Liver (tissue), 9 donors: ENCODE measurements around the gene AP1M1. TPM values are rescaled to one million over a fixed set of nuclear protein-coding genes. Genes with fewer than 3 reads are reported as not detected.

Experiments
- DNase-seq: peaks from one replicate; pipeline ENCODE4 v3.0.0-alpha.2; 2017; ENCODE audit warnings: low spot score
- H3K27ac ChIP-seq, 2 donors: one replicate each; pipeline ENCODE4 v1.7.0; 2013; ENCODE audit warnings: inconsistent platforms in 2 of 2, low read length in 2 of 2, control low read depth in 1 of 2, low read depth in 1 of 2, mild to moderate bottlenecking in 1 of 2
- H3K27me3 ChIP-seq, 4 donors: one replicate each; pipeline versions ENCODE4 v1.6.1 to v1.7.0; 2013; ENCODE audit warnings: low read length in 3 of 4, inconsistent platforms in 1 of 4, mild to moderate bottlenecking in 1 of 4, moderate library complexity in 1 of 4; ENCODE audit not compliant: control insufficient read depth in 4 of 4, insufficient read depth in 4 of 4
- H3K36me3 ChIP-seq, 4 donors: one replicate each; pipeline versions ENCODE4 v1.6.1 to v1.7.0; 2013; ENCODE audit warnings: low read length in 3 of 4, mild to moderate bottlenecking in 3 of 4, low read depth in 1 of 4, moderate library complexity in 1 of 4; ENCODE audit not compliant: control insufficient read depth in 4 of 4, insufficient read depth in 3 of 4
- H3K4me1 ChIP-seq, 4 donors: one replicate each; pipeline versions ENCODE4 v1.6.1 to v1.7.0; 2013; ENCODE audit warnings: low read length in 3 of 4, mild to moderate bottlenecking in 3 of 4, moderate library complexity in 1 of 4; ENCODE audit not compliant: control insufficient read depth in 4 of 4, insufficient read depth in 4 of 4
- H3K4me3 ChIP-seq, 3 donors: one replicate each; pipeline versions ENCODE4 v1.6.1 to v1.7.0; 2013; ENCODE audit warnings: low read length in 3 of 3, control low read depth in 1 of 3, low read depth in 1 of 3, mild to moderate bottlenecking in 1 of 3
- H3K9ac ChIP-seq, 2 donors: one replicate each; pipeline ENCODE4 v1.7.0; 2013; ENCODE audit warnings: low read length in 2 of 2, mild to moderate bottlenecking in 2 of 2, moderate library complexity in 2 of 2, control low read depth in 1 of 2, low read depth in 1 of 2
- H3K9me3 ChIP-seq, 4 donors: one replicate each; pipeline versions ENCODE4 v1.6.1 to v1.7.0; 2013; ENCODE audit warnings: low read length in 3 of 4; ENCODE audit not compliant: control insufficient read depth in 4 of 4
- ATF3 ChIP-seq: IDR thresholded peaks from 2 replicates; pipeline ENCODE4 v1.6.1; 2016; ENCODE audit warnings: antibody characterized with exemption
- CTCF ChIP-seq: fragments of 150-350 bp; IDR thresholded peaks from 2 replicates; pipeline ENCODE4 v1.5.1; 2017; ENCODE audit warnings: improper control_type of control experiment, low read depth, low read length; ENCODE audit not compliant: missing input control
- FOXA1 ChIP-seq: IDR thresholded peaks from 2 replicates; pipeline ENCODE4 v1.6.1; 2016; ENCODE audit warnings: antibody characterized with exemption
- FOXA2 ChIP-seq: IDR thresholded peaks from 2 replicates; pipeline ENCODE4 v1.6.1; 2016; ENCODE audit warnings: antibody characterized with exemption
- HNF4A ChIP-seq, 2 donors: conservative IDR thresholded peaks; 2 replicates each; pipeline ENCODE4 v1.6.1; 2016; ENCODE audit warnings: antibody characterized with exemption in 2 of 2, mild to moderate bottlenecking in 2 of 2
- JUND ChIP-seq, 2 donors: IDR thresholded peaks; 2 replicates each; pipeline ENCODE4 v1.6.1; 2016; ENCODE audit warnings: antibody characterized with exemption in 2 of 2
- MAX ChIP-seq: IDR thresholded peaks from 2 replicates; pipeline ENCODE4 v1.6.1; 2016; ENCODE audit warnings: antibody characterized with exemption
- NR2F2 ChIP-seq: IDR thresholded peaks from 2 replicates; pipeline ENCODE4 v1.6.1; 2016; ENCODE audit warnings: antibody characterized with exemption
- RAD21 ChIP-seq, 2 donors: IDR thresholded peaks; 2 replicates each; pipeline ENCODE4 v1.6.1; 2016; ENCODE audit warnings: antibody characterized with exemption in 2 of 2, mild to moderate bottlenecking in 2 of 2
- REST ChIP-seq: IDR thresholded peaks from 2 replicates; pipeline ENCODE4 v1.6.1; 2016; ENCODE audit warnings: antibody characterized with exemption, mild to moderate bottlenecking
- RXRA ChIP-seq, 2 donors: IDR thresholded peaks; 2 replicates each; pipeline ENCODE4 v1.6.1; 2017 to 2018; ENCODE audit warnings: antibody characterized with exemption in 2 of 2, mild to moderate bottlenecking in 1 of 2
- TAF1 ChIP-seq: conservative IDR thresholded peaks from 2 replicates; pipeline ENCODE4 v1.6.1; 2016; ENCODE audit warnings: antibody characterized with exemption, mild to moderate bottlenecking
- YY1 ChIP-seq: IDR thresholded peaks from 2 replicates; pipeline ENCODE4 v1.6.1; 2016; ENCODE audit warnings: antibody characterized with exemption, mild to moderate bottlenecking
- WGBS: extraction: QIAGEN DNeasy Blood & Tissue Kit; methylation state at CpG from one replicate; pipeline ENCODE4 v1.1.7; 2013; 5-methylcytosine and 5-hydroxymethylcytosine counted together
- polyA plus RNA-seq, 2 donors: library from polyadenylated mRNA; stranded (reverse) in 1 of 2; unstranded in 1 of 2; fragments of 200-250 nt in 1 of 2; fragments of >200 nt in 1 of 2; fragmentation: Nextera tagmentation in 1 of 2; extraction: Ambion mirVana in 1 of 2; gene quantifications; one replicate each; pipeline versions ENCODE4 v1.2.1 to v1.2.3, GENCODE V29; 2013 to 2015
- total RNA-seq, 2 donors: library from RNA; depleted of rRNA; stranded (reverse); fragments of >200 nt; gene quantifications; one replicate each; pipeline ENCODE4 v1.2.3, GENCODE V29; 2014
- TF ChIP-seq, protein P1 (sequence below): IDR thresholded peaks from 2 replicates; pipeline ENCODE4 v1.6.1; 2016; ENCODE audit warnings: antibody characterized with exemption
- donor health status: healthy.
- donor health status: healthy.
- donor health status: healthy.
- donor health status: healthy.
- donor health status: healthy.

The AP1M1 gene
- total and polyA plus RNA-seq, 4 donors, result 25.4 to 62.2 (median 50.4) TPM

DNA sequence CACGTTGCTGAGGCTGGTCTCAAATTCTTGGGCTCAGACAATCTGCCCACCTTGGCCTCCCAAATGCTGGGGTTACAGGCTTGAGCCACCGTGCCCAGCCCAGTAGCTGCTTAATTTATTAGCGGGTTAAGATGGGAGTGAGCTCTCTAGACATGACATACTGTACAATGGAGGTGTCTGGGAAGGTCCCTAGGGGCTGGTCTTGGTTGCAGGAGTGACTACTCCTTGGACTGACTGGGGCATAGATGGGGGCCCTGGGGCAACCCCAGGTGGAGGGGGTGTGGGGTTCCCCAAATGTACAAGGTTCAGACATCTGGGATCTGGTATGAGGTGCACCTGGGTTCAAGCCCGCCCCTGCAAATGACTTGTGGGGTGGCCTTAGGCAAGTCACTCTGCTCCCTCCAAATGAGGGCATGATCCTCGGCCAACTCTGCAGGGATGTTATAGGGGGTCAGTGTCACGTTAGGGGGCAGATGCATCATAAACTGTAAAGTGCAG is 37.2 kb upstream of the AP1M1 start:
- no peaks in the 10 kb centered on the region for H3K27me3 ChIP-seq
- H3K27ac ChIP-seq, result no peak overlapping the region
- no peak for DNase-seq
- H3K9ac ChIP-seq, result no peak overlapping the region
- no peaks in the 10 kb centered on the region for H3K36me3 ChIP-seq
- TF ChIP-seq JUND (IDR thresholded peaks at IDR 0.05), result no peak
- TF ChIP-seq RAD21 (IDR thresholded peaks at IDR 0.05), result no peak
- no peak for TF ChIP-seq REST
- no peak for TF ChIP-seq FOXA2
- TF ChIP-seq FOXA1, result no peak
- TF ChIP-seq CTCF, result no peak
- TF ChIP-seq, protein P1, sequence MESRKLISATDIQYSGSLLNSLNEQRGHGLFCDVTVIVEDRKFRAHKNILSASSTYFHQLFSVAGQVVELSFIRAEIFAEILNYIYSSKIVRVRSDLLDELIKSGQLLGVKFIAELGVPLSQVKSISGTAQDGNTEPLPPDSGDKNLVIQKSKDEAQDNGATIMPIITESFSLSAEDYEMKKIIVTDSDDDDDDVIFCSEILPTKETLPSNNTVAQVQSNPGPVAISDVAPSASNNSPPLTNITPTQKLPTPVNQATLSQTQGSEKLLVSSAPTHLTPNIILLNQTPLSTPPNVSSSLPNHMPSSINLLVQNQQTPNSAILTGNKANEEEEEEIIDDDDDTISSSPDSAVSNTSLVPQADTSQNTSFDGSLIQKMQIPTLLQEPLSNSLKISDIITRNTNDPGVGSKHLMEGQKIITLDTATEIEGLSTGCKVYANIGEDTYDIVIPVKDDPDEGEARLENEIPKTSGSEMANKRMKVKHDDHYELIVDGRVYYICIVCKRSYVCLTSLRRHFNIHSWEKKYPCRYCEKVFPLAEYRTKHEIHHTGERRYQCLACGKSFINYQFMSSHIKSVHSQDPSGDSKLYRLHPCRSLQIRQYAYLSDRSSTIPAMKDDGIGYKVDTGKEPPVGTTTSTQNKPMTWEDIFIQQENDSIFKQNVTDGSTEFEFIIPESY, result no peak
- no peaks in the 10 kb centered on the region for H3K9me3 ChIP-seq
- 85% methylated on average over 6 of the region's 6 CpGs for WGBS
- H3K4me3 ChIP-seq, result no peak overlapping the region
- peaks cover 2 to 9% (median 6%) of the 10 kb centered on the region in 4 donors for H3K4me1 ChIP-seq

DNA sequence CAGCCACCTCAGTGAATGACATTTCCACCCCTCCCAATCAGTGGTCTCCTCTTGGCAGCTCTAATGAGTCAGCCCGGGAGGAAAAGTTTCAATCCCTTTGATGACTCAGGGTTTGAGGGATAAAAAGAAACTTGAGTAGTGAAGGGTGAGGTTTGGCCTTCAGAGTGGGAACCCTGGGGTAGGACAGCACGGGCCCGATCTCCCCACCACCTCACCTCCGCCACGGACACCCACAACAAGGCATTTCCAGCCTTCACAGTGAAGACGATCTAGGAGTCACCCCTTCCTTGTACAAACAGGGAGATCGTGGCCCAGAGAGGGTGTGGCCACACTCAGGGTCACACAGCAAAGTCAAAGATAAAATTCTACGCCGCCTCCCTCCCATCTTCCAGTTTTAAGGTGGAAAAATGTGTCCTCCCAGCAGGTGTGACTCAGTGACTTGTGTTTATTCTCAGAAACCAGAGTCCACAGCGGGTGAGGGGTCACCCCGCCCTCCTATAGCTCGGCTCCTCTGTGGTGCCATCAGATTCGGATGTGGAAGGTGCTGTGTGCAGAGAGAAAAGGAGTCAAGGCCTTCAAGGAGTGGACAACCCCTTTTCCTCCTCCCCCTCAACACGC is 36.7 kb upstream of the AP1M1 start:
- no peaks in the 10 kb centered on the region for H3K36me3 ChIP-seq
- 80% methylated on average over 14 of the region's 14 CpGs for WGBS
- no peaks in the 10 kb centered on the region for H3K27me3 ChIP-seq
- H3K9ac ChIP-seq, result no peak overlapping the region
- no peak overlapping the region for H3K4me3 ChIP-seq
- H3K9me3 ChIP-seq, result no peaks in the 10 kb centered on the region
- no peak for DNase-seq
- H3K4me1 ChIP-seq, result peaks cover 2 to 9% (median 6%) of the 10 kb centered on the region in 4 donors
- no peak overlapping the region for H3K27ac ChIP-seq
- TF ChIP-seq RXRA (IDR thresholded peaks at IDR 0.05) (no peak), NR2F2 (no peak), FOXA2 (no peak), FOXA1 (no peak), CTCF (no peak), YY1 (no peak), TAF1 (no peak), JUND (IDR thresholded peaks at IDR 0.05) (no peak), HNF4A (conservative IDR thresholded peaks at IDR 0.05) (no peak), REST (no peak), ATF3 (no peak), MAX (no peak)
- TF ChIP-seq, protein P1, result no peak
